Measurements from ENCODE around the gene CPD. TPM values are rescaled to one million over a fixed set of nuclear protein-coding genes. Genes with fewer than 3 reads are reported as not detected.
"Not testable (repeated sequence)": the region's sequence is repeated elsewhere in the genome, so short reads cannot be mapped to it uniquely, and the experiment has no call there.

Gene CPD
- total RNA-seq, 2 donors from 2014 or later: 55.2 to 109 TPM

DNA sequence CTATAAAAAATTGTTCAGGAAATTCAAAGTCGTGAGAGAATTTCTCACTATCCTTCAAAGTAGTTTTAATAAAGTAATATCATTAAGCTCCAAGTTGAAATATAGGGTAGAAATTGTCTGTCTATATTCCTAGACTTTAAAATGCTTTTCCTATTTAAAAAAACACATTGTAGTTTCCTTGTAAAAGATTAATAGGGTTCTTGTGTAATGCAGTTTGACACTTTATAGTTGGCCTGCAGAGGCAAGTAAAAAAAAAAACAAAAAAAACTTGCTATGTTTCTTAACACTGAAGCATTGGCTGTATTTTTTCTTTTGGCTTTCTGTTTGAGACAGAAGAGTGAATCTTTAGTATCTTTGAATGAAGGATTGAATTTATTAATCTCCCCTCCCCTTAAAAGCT lies 17.4 kb downstream of the CPD start:
- Histone ChIP-seq H3K27me3 (replicated peaks; ENCODE audit: insufficient read depth) (no peaks in the 10 kb centered on the region), H3K27ac (no peak overlapping the region), H3K9me3 (no peaks in the 10 kb centered on the region), H3K4me1 (ENCODE audit: control insufficient read depth in 1 of 2, low read depth in 2 of 2) (peaks cover 0 to 6% of the 10 kb centered on the region in 2 donors), H3K36me3 (peaks cover 3% of the 10 kb centered on the region), H3K4me3 (no peak overlapping the region)
- no peak for TF ChIP-seq CTCF (IDR thresholded peaks at IDR 0.05)
- DNase-seq (ENCODE audit: low spot score): no peak
- ATAC-seq (ENCODE audit: insufficient number of reproducible peaks, low FRiP score, low read depth): no peak

DNA sequence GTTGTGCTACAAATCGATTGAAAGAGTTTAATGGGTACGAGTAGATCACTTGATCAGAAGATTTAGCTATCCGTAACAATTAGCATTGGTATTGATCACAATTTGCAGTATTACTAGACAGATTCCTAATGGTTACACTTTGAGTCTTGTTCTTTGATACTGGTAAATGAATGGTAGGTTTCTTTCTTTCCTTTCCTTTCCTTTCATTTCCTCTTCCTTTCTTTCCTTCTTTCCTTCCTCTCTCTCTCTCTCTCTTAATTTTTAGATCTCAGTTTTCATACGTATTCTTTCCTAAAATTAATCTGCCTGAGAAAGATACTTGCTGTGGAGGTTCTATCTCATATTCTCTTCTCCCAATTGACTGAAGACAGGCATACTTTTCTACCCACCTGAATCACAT lies 17.9 kb downstream of the CPD start:
- Histone ChIP-seq H3K27me3 (replicated peaks; ENCODE audit: insufficient read depth) (no peaks in the 10 kb centered on the region), H3K9me3 (no peaks in the 10 kb centered on the region), H3K4me3 (no peak overlapping the region), H3K4me1 (ENCODE audit: control insufficient read depth in 1 of 2, low read depth in 2 of 2) (peaks cover 0 to 6% of the 10 kb centered on the region in 2 donors), H3K36me3 (no peaks in the 10 kb centered on the region), H3K27ac (no peak overlapping the region)
- TF ChIP-seq CTCF (IDR thresholded peaks at IDR 0.05): no peak
- DNase-seq (ENCODE audit: low spot score) (no peak), ATAC-seq (ENCODE audit: insufficient number of reproducible peaks, low FRiP score, low read depth) (no peak)

GRCh38 chr17:30398328-30399041 lies 19.8 kb downstream of the CPD start:
- H3K27me3 ChIP-seq (replicated peaks; ENCODE audit: insufficient read depth): no peaks in the 10 kb centered on the region
- H3K4me1 ChIP-seq (ENCODE audit: control insufficient read depth in 1 of 2, low read depth in 2 of 2): peaks cover 0 to 6% of the 10 kb centered on the region in 2 donors
- no peak for TF ChIP-seq CTCF (IDR thresholded peaks at IDR 0.05)
- no peak for ATAC-seq (ENCODE audit: insufficient number of reproducible peaks, low FRiP score, low read depth)
- no peak for DNase-seq (ENCODE audit: low spot score)
- H3K27ac ChIP-seq: no peak overlapping the region
- H3K4me3 ChIP-seq: no peak overlapping the region
- no peaks in the 10 kb centered on the region for H3K36me3 ChIP-seq
- no peaks in the 10 kb centered on the region for H3K9me3 ChIP-seq

- H3K9me3 ChIP-seq: no peaks in the 10 kb centered on the region
- H3K4me1 ChIP-seq (ENCODE audit: control insufficient read depth in 1 of 2, low read depth in 2 of 2): peaks cover 9 to 10% of the 10 kb centered on the region in 2 donors
- H3K27ac ChIP-seq: no peak overlapping the region
- TF ChIP-seq CTCF (IDR thresholded peaks at IDR 0.05): no peak
- DNase-seq (ENCODE audit: low spot score) (no peak), ATAC-seq (ENCODE audit: insufficient number of reproducible peaks, low FRiP score, low read depth) (no peak)
- H3K36me3 ChIP-seq: no peaks in the 10 kb centered on the region
- H3K27me3 ChIP-seq (replicated peaks; ENCODE audit: insufficient read depth): no peaks in the 10 kb centered on the region
- no peak overlapping the region for H3K4me3 ChIP-seq
These were observed 22.4 kb downstream of the CPD start for GRCh38 chr17:30401097-30401496.

DNA sequence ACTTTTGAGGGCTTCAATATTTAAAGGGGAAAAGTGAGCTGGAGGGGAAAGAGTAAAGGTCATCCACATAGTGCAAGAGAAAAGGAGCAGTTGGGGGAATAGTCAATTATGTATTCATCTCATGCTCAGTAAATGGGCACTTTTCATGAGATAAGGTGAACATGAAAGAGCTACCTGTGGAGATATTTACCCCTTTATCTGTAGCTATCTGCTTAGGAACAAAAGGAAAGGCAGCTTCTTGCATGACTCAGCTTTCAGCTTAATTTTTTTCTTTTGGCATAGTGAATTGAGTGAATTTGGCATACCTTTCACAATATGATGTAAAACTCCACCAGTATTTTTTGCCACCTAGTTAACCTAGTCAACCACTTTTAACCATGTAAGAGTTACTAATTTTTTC lies 26.4 kb downstream of the CPD start:
- TF ChIP-seq CTCF (IDR thresholded peaks at IDR 0.05): no peak
- DNase-seq (ENCODE audit: low spot score): no peak
- Histone ChIP-seq H3K4me1 (ENCODE audit: control insufficient read depth in 1 of 2, low read depth in 2 of 2) (peaks cover 9 to 21% of the 10 kb centered on the region in 2 donors), H3K9me3 (no peaks in the 10 kb centered on the region), H3K27ac (no peak overlapping the region), H3K27me3 (replicated peaks; ENCODE audit: insufficient read depth) (no peaks in the 10 kb centered on the region), H3K4me3 (no peak overlapping the region), H3K36me3 (no peaks in the 10 kb centered on the region)
- ATAC-seq (ENCODE audit: insufficient number of reproducible peaks, low FRiP score, low read depth): no peak

DNA sequence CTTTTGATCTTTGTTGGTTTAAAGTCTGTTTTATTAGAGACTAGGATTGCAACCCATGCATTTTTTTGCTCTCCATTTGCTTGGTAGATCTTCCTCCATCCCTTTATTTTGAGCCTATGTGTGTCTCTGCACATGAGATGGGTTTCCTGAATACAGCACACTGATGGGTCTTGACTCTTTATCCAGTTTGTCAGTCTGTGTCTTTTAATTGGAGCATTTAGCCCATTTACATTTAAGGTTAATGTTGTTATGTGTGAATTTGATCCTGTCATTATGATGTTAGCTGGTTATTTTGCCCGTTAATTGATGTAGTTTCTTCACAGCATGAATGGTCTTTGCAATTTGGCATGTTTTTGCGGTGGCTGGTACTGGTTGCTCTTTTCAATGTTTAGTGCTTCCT lies 31.9 kb downstream of the CPD start:
- not testable (repeated sequence) for H3K4me3 ChIP-seq; H3K36me3 ChIP-seq; H3K27me3 ChIP-seq (replicated peaks; ENCODE audit: insufficient read depth); H3K27ac ChIP-seq; DNase-seq (ENCODE audit: low spot score); H3K9me3 ChIP-seq; ATAC-seq (ENCODE audit: insufficient number of reproducible peaks, low FRiP score, low read depth)
- H3K4me1 ChIP-seq (ENCODE audit: control insufficient read depth in 1 of 2, low read depth in 2 of 2): peaks cover 0 to 13% of the 10 kb centered on the region in 2 donors

GRCh38 chr17:30412008-30412496 lies 33.3 kb downstream of the CPD start:
- ATAC-seq (ENCODE audit: insufficient number of reproducible peaks, low FRiP score, low read depth); H3K27ac ChIP-seq; H3K4me3 ChIP-seq; DNase-seq (ENCODE audit: low spot score); H3K27me3 ChIP-seq (replicated peaks; ENCODE audit: insufficient read depth); H3K9me3 ChIP-seq; H3K36me3 ChIP-seq: not testable (repeated sequence)
- peaks cover 0 to 11% of the 10 kb centered on the region in 2 donors for H3K4me1 ChIP-seq (ENCODE audit: control insufficient read depth in 1 of 2, low read depth in 2 of 2)

All from thoracic aorta (tissue), 2 donors.